ENCODE results near the gene CNTNAP2.

DNA sequence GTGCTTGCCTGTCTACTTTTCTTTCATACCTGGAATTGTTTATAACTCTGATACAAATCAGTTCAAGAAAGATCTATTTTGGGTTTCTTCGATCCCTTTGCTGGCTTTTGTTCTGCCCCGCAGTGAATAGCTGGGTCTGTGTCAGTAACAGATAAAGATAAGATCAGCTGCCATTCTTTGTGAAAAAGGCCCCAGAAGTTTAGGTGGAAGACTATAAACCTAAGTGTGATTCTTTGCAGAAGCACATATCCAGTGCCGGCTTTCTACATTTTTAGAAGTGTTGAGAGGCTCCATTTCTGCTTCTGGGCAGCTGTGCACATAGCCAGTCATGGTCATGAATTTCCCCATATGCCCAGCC, 1787.6 kb downstream of the CNTNAP2 start:
- no peak for TF ChIP-seq POLR2A (IDR thresholded peaks at IDR 0.05)
- TF ChIP-seq, protein P1, sequence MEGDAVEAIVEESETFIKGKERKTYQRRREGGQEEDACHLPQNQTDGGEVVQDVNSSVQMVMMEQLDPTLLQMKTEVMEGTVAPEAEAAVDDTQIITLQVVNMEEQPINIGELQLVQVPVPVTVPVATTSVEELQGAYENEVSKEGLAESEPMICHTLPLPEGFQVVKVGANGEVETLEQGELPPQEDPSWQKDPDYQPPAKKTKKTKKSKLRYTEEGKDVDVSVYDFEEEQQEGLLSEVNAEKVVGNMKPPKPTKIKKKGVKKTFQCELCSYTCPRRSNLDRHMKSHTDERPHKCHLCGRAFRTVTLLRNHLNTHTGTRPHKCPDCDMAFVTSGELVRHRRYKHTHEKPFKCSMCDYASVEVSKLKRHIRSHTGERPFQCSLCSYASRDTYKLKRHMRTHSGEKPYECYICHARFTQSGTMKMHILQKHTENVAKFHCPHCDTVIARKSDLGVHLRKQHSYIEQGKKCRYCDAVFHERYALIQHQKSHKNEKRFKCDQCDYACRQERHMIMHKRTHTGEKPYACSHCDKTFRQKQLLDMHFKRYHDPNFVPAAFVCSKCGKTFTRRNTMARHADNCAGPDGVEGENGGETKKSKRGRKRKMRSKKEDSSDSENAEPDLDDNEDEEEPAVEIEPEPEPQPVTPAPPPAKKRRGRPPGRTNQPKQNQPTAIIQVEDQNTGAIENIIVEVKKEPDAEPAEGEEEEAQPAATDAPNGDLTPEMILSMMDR (IDR thresholded peaks at IDR 0.05), result no peak

Measured in lower leg skin (tissue), 3 donors.